Heart right ventricle (tissue), 16 donors: Measurements from ENCODE around the gene TTC23. TPM values are rescaled to one million over a fixed set of nuclear protein-coding genes. Genes with fewer than 3 reads are reported as not detected.

Source experiments
- ATAC-seq, 8 donors: fragments of 200-7000 bp; cut with Tn5 transposase; one replicate each; pipeline ENCODE4 v1.9.1; 2020; ENCODE audit warnings: mild to moderate bottlenecking in 8 of 8, moderate library complexity in 8 of 8, moderate number of reproducible peaks in 1 of 8
- DNase-seq, 2 donors: peaks; one replicate each; pipeline ENCODE4 v3.0.0-alpha.2; 2020
- H3K27ac ChIP-seq, 10 donors: fragments of 200-600 bp; sonication (generic) in 2 of 10; one replicate each; pipeline versions ENCODE4 v1.5.0 to v1.8.0; 2020 to 2022; ENCODE audit warnings: mild to moderate bottlenecking in 3 of 10
- H3K27me3 ChIP-seq, 7 donors: fragments of 200-600 bp; one replicate each; pipeline ENCODE4 v1.8.0; 2021 to 2022; ENCODE audit warnings: mild to moderate bottlenecking in 2 of 7
- H3K36me3 ChIP-seq, 9 donors: fragments of 200-600 bp; sonication (generic) in 1 of 9; one replicate each; pipeline versions ENCODE4 v1.5.0 to v1.8.0; 2020 to 2022; ENCODE audit warnings: mild to moderate bottlenecking in 2 of 9
- H3K4me1 ChIP-seq, 9 donors: fragments of 200-600 bp; sonication (generic) in 1 of 9; one replicate each; pipeline versions ENCODE4 v1.5.0 to v1.8.0; 2020 to 2022; ENCODE audit warnings: mild to moderate bottlenecking in 4 of 9
- H3K4me3 ChIP-seq, 10 donors: fragments of 200-600 bp; sonication (generic) in 2 of 10; one replicate each; pipeline versions ENCODE4 v1.5.0 to v1.8.0; 2020 to 2022; ENCODE audit warnings: mild to moderate bottlenecking in 7 of 10, moderate library complexity in 2 of 10
- H3K9me3 ChIP-seq, 11 donors: fragments of 200-600 bp in 10 of 11; sonication (generic) in 2 of 11; one replicate each; pipeline versions ENCODE4 v1.5.0 to v1.8.0; 2013 to 2022; ENCODE audit warnings: mild to moderate bottlenecking in 2 of 11, control low read depth in 1 of 11, moderate library complexity in 1 of 11
- WGBS, 2 donors: extraction: QIAGEN DNeasy Blood & Tissue Kit; methylation state at CpG; one replicate each; pipeline ENCODE4 v1.1.7; 2013; ENCODE audit warnings: inconsistent platforms in 1 of 2; 5-methylcytosine and 5-hydroxymethylcytosine counted together
- intact Hi-C, 10 donors: fragments of 100-400 bp; cut with DNase I; formaldehyde crosslinking; loops; one replicate each; pipeline versions ENCODE4 v1.11.1 to v1.14.2; 2022
- polyA plus RNA-seq, 2 donors: library from polyadenylated mRNA; stranded (reverse); fragments of 200-250 nt; gene quantifications; one replicate each; pipeline ENCODE4 v1.2.3, GENCODE V29; 2013
- total RNA-seq, 10 donors: library from RNA; stranded (reverse); fragmentation: NEBNext Ultra II Directional in 3 of 10; extraction: Animal tissue kit (Norgen Biotek cat#: 25700) in 3 of 10; gene quantifications; one replicate each; pipeline versions ENCODE4 v1.2.1 to v1.2.4, GENCODE V29; 2021 to 2023
- TF ChIP-seq, protein P1 (sequence below), 9 donors: fragments of 200-600 bp; sonication (generic) in 2 of 9; IDR thresholded peaks; one replicate each; pipeline versions ENCODE4 v1.5.0 to v1.8.0; 2021 to 2022; ENCODE audit warnings: antibody characterized with exemption in 9 of 9, mild to moderate bottlenecking in 5 of 9, moderate library complexity in 1 of 9
- donor health status: Arrhythmogenic right ventricular cardiomyopathy.
- donor health status: ischemic (EF 13 %, LVEDD 7.1; RV severe dilation, severe dysfunction).
- donor health status: healthy with polysubstance abuse.
- donor health status: DM: no; HTN: yes; CAD: no.
- donor health status: DM: no; HTN: no; CAD: no.
- donor health status: ischemic (EF 25% LVEDD 6.9; RV normal size, moderate dysfunction).
- donor health status: ischemic (EF 25% LVEDD 5.7; RV mildly dilated, moderate dysfunction).
- donor health status: healthy.
- donor health status: DM: yes; HTN: yes; CAD: no.
- donor health status: Ischemic cardiomyopathy.
- donor health status: ischemic (EF 35%, LVEDD 5.7; RV mildly dilated, moderate dysfunction).
- donor health status: nonischemic (EF 11% LVEDD 7.7; RV severe dilation, severe dysfunction).
- donor health status: DM: yes; HTN: yes; CAD: no.
- donor health status: PGD.
- donor health status: ischemic (EF 29% LVEDD 5.4; RV normal size, mild dysfunction).
- donor health status: nonischemic (EF 23%, LVEDD 6.1; RV moderate dilation, normal function).

Gene TTC23
- total and polyA plus RNA-seq, 12 donors: 6.0 to 16.9 (median 10.9) TPM

- no peak overlapping the region for H3K4me3 ChIP-seq
- peaks cover 0 to 56% (median 0%) of the 10 kb centered on the region in 9 donors for H3K36me3 ChIP-seq
- no peak overlapping the region for H3K27ac ChIP-seq
- DNase-seq: no peak
- H3K4me1 ChIP-seq: peaks cover 10 to 83% (median 41%) of the 10 kb centered on the region in 9 donors
- H3K9me3 ChIP-seq: no peaks in the 10 kb centered on the region
- intact Hi-C loops: no loop called here
- ATAC-seq: no peak
- H3K27me3 ChIP-seq: no peaks in the 10 kb centered on the region
- TF ChIP-seq, protein P1, sequence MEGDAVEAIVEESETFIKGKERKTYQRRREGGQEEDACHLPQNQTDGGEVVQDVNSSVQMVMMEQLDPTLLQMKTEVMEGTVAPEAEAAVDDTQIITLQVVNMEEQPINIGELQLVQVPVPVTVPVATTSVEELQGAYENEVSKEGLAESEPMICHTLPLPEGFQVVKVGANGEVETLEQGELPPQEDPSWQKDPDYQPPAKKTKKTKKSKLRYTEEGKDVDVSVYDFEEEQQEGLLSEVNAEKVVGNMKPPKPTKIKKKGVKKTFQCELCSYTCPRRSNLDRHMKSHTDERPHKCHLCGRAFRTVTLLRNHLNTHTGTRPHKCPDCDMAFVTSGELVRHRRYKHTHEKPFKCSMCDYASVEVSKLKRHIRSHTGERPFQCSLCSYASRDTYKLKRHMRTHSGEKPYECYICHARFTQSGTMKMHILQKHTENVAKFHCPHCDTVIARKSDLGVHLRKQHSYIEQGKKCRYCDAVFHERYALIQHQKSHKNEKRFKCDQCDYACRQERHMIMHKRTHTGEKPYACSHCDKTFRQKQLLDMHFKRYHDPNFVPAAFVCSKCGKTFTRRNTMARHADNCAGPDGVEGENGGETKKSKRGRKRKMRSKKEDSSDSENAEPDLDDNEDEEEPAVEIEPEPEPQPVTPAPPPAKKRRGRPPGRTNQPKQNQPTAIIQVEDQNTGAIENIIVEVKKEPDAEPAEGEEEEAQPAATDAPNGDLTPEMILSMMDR (IDR thresholded peaks at IDR 0.05): no peak
- WGBS, 2 donors: 87 to 90% methylated on average over 7 of the region's 7 CpGs
Measured at GRCh38 chr15:99118258-99118632, 131.1 kb downstream of the TTC23 start.

DNA sequence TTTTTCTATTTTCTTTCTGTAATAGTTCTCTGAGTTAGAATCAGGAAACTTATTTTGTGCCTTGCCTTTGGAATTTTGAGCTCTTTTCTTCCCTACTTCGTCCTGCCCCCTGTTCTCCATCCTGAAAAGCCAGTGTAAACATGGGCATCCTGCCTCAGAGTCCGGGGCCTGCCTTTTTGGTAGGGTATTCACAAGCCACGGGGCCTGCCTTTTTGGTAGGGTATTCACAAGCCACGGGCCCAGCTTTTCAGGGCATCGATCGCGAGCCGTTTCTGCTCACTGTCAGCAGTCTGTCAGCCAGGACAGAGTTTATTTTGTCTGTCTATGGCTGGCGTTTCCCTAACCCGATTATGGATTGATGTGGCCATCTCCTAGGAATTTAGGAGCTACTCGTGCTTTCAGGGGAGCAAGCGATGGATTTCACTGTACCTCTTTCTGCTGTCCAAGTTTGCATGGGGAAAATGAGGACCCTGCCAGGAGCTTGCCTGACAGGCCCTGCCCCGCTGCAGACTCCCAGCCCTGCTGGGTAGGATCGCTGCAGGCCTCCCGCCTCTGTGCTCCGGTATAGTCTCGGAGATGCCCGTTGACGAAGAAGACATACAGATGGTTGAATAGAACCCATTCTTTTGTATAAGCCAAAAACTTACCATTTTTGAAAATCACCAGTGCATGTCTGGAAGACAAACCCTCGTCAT, 131.7 kb downstream of the TTC23 start:
- peaks cover 0 to 57% (median 0%) of the 10 kb centered on the region in 9 donors for H3K36me3 ChIP-seq
- intact Hi-C loops: no loop called here
- no peak overlapping the region for H3K4me3 ChIP-seq
- WGBS, 2 donors: 78 to 84% methylated on average over 20 of the region's 20 CpGs
- DNase-seq (no peak), ATAC-seq (no peak)
- no peaks in the 10 kb centered on the region for H3K9me3 ChIP-seq
- H3K27me3 ChIP-seq: no peaks in the 10 kb centered on the region
- H3K27ac ChIP-seq: peak overlapping the region in 1 of 10 donors; percentile 26
- H3K4me1 ChIP-seq: peaks cover 6 to 83% (median 36%) of the 10 kb centered on the region in 9 donors
- TF ChIP-seq, protein P1 (IDR thresholded peaks at IDR 0.05): no peak

DNA sequence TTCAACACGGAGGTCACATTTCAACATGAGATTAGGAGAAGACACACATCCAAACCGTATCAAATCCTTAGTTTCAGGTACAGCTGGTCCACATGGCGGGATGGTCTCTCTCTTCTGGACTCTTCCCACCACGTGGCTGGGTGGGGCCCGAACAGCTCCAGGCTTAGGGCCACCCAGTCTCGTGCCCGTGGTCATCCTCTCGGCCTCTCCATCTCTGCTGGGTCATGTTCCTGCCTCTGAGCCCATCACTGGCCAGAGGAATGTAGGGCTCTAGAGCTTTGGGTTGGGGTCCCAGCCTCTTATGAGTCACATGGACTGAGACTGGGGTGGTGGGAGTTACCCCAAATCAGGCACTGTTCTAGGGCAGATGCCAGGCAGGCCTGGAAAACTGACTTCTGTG, 132.3 kb downstream of the TTC23 start:
- Histone ChIP-seq H3K4me1 (peaks cover 4 to 81% (median 30%) of the 10 kb centered on the region in 9 donors), H3K4me3 (no peak overlapping the region), H3K9me3 (no peaks in the 10 kb centered on the region), H3K36me3 (peaks cover 0 to 57% (median 0%) of the 10 kb centered on the region in 9 donors), H3K27me3 (no peaks in the 10 kb centered on the region), H3K27ac (peak overlapping the region in 2 of 10 donors; percentile 26 to 34)
- ATAC-seq (no peak), DNase-seq (no peak)
- 82 to 87% methylated on average over 8 of the region's 8 CpGs for WGBS, 2 donors
- intact Hi-C loops: no loop called here
- TF ChIP-seq, protein P1 (IDR thresholded peaks at IDR 0.05): no peak

DNA sequence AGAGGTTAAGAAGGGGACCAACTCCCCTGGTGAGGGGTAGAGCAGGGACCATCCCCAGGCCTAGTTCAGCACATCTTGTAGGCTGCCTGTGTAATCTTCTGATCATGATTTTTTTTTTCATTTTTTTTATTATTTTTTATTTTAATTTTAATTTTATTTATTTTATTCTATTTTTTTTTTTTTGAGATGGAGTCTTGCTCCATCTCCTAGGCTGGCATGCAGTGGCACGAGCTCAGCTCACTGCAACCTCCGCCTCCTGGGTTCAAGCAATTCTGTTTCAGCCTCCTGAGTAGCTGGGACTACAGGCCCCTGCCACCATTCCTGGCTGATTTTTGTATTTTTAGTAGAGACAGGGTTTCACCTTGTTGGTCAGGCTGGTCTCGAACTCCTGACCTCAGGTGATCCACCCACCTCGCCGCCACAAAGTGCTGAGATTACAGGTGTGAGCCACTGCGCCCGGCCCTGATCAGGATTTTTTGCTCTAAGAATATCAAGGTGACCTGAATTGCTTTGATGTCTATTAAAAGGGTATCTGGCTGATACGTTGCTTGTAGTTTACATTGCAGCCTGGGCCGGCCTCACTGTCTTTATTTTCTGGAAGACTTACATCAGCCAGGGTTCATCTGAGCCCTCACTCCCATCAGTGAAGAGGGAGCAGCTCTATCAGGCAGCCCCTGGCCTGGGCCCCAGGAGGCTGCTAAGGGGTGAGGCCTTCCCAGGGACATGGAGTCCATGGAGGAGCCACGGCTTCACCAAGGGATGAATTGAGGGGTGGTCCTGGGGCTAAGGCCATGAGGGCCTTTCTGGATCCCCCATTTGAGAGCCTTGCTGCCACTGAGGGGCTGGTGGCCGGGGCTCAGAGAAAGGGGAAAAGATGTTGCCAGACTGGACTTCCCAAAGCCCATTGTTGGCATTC, 133.8 kb downstream of the TTC23 start:
- peak overlapping the region in 8 of 10 donors; percentile 48 to 83 (median 70) for H3K27ac ChIP-seq
- no peaks in the 10 kb centered on the region for H3K9me3 ChIP-seq
- ATAC-seq (no peak), DNase-seq (no peak)
- peaks cover 0 to 57% (median 0%) of the 10 kb centered on the region in 9 donors for H3K36me3 ChIP-seq
- H3K27me3 ChIP-seq: no peaks in the 10 kb centered on the region
- WGBS, 2 donors: 78 to 80% methylated on average over 11 of the region's 11 CpGs
- TF ChIP-seq, protein P1 (IDR thresholded peaks at IDR 0.05): no peak
- intact Hi-C loops: no loop called here
- H3K4me1 ChIP-seq: peaks cover 0 to 79% (median 38%) of the 10 kb centered on the region in 9 donors
- no peak overlapping the region for H3K4me3 ChIP-seq
